ENCODE data around the gene CISH. TPM values are rescaled to one million over a fixed set of nuclear protein-coding genes. Genes with fewer than 3 reads are reported as not detected.

CISH gene
- total RNA-seq, 1 experiment from 2014 or later: 1.7 TPM

- Mint-ChIP-seq H3K36me3 (ENCODE audit: insufficient read depth in 1 of 3, low read depth in 3 of 3) (peaks cover 0 to 4% (median 0%) of the 10 kb centered on the region in 3 experiments; a peak in 2 of 7 replicates), H3K4me3 (no peak overlapping the region), H3K9me3 (no peaks in the 10 kb centered on the region), H3K27me3 (ENCODE audit: low read depth) (peaks cover 8% of the 10 kb centered on the region; the same call in 1 of the 2 replicates), H3K4me1 (peaks cover 9 to 15% of the 10 kb centered on the region in 2 experiments), H3K27ac (peak overlapping the region in 1 of 3 experiments; percentile 57; a peak in 1 of 7 replicates)
- no peak overlapping the region for H3K4me2 ChIP-seq (ENCODE audit: insufficient read depth, insufficient read length, low read length)
- H3K9me3 ChIP-seq (ENCODE audit: control insufficient read depth, low read depth, low read length): no peaks in the 10 kb centered on the region
- H3K4me1 ChIP-seq (ENCODE audit: insufficient read depth, low read length): no peaks in the 10 kb centered on the region
- no peak overlapping the region for H2BK20ac ChIP-seq (ENCODE audit: low read depth, low read length, poor library complexity, severe bottlenecking)
- H3T11ph ChIP-seq (ENCODE audit: low read length): no peak overlapping the region
- H3K4ac ChIP-seq (ENCODE audit: low read depth, low read length): no peak overlapping the region
- no peak overlapping the region for H2BK15ac ChIP-seq (ENCODE audit: low read depth, low read length)
- no peak overlapping the region for H2BK120ac ChIP-seq (ENCODE audit: low read depth, low read length, poor library complexity, severe bottlenecking)
- H2BK5ac ChIP-seq (ENCODE audit: insufficient read length, low read length): no peak overlapping the region
- H3K79me2 ChIP-seq (ENCODE audit: insufficient read depth, low read length): no peaks in the 10 kb centered on the region
- H3K56ac ChIP-seq (ENCODE audit: insufficient read length, low read depth, low read length): no peak overlapping the region
- peaks cover 5% of the 10 kb centered on the region for H4K20me1 ChIP-seq (ENCODE audit: control insufficient read depth, insufficient read depth, insufficient read length)
- H3K23ac ChIP-seq (ENCODE audit: insufficient read length, low read depth, low read length): no peak overlapping the region
- DNase-seq: no peak
- no peak overlapping the region for H3K27ac ChIP-seq (ENCODE audit: insufficient read length, low read depth, low read length)
- H4K5ac ChIP-seq (ENCODE audit: insufficient read length, low read depth, low read length): no peak overlapping the region
- no peak overlapping the region; the same call in 1 of the 2 replicates for H3K14ac ChIP-seq (ENCODE audit: insufficient read depth, low read length)
- H3K79me1 ChIP-seq (ENCODE audit: insufficient read depth, low read depth, low read length, poor library complexity, severe bottlenecking): no peaks in the 10 kb centered on the region
- no peaks in the 10 kb centered on the region for H3K27me3 ChIP-seq (ENCODE audit: insufficient read depth, low read length)
- no peak overlapping the region for H2AK5ac ChIP-seq (ENCODE audit: insufficient read length, low read length)
- H4K8ac ChIP-seq (replicated peaks; ENCODE audit: insufficient read length, low read depth, low read length): no peak overlapping the region
- no peak overlapping the region for H2BK12ac ChIP-seq (ENCODE audit: insufficient read length, low read depth, low read length)
- no peak overlapping the region for H4K91ac ChIP-seq (ENCODE audit: insufficient read length, low read depth, low read length)
- H3K23me2 ChIP-seq (ENCODE audit: insufficient read length, low read depth, low read length, poor library complexity, severe bottlenecking): no peaks in the 10 kb centered on the region
- H3K9ac ChIP-seq (ENCODE audit: extremely low read depth, insufficient read length, low read length): no peak overlapping the region
- no peak overlapping the region for H2AFZ ChIP-seq (ENCODE audit: low read length)
- no peak for TF ChIP-seq CTCF (conservative IDR thresholded peaks at IDR 0.05)
- H3K18ac ChIP-seq (ENCODE audit: insufficient read length, low read depth, low read length): no peak overlapping the region
Observed at GRCh38 chr3:50559702-50560101, 51.9 kb downstream of the CISH start.

Data from H9 (cell line).